H1 (cell line): Measurements from ENCODE around the gene TSR1. TPM values are rescaled to one million over a fixed set of nuclear protein-coding genes. Genes with fewer than 3 reads are reported as not detected.

Experiments used
- polyA plus RNA-seq, 7 experiments: library from polyadenylated mRNA; depleted of rRNA in 3 of 7; stranded (reverse) in 5 of 7; unstranded in 2 of 7; fragments of >200 nt in 5 of 7; fragments of 200-250 nt in 2 of 7; gene quantifications; 1 replicate in 5 of 7; 2 replicates in 1 of 7; 4 replicates in 1 of 7; pipeline versions ENCODE4 v1.2.1 to v1.2.3, GENCODE V29; 2011 to 2013; ENCODE audit warnings: missing spikeins in 2 of 7, mixed read lengths in 2 of 7
- total RNA-seq: library from RNA; stranded (reverse); fragmentation: NEBNext Ultra II Directional; extraction: Animal tissue kit (Norgen Biotek cat#: 25700); gene quantifications from 2 replicates; pipeline ENCODE4 v1.2.1, GENCODE V29; 2021
- TF ChIP-seq, protein P1 (sequence below): fragments of 300-600 bp; sonication (generic); IDR thresholded peaks from 2 replicates; pipeline ENCODE4 v1.7.1; 2012; ENCODE audit warnings: low read length, moderate library complexity, mild to moderate bottlenecking, inconsistent platforms; ENCODE audit not compliant: insufficient replicate concordance

Gene TSR1
- total and polyA plus RNA-seq, 2 of the 8 experiments (the other 6 are each of a cell fraction or from before 2014, with no cell fraction given): 14.5 to 69.7 TPM

GRCh38 chr17:2364763-2365116, 28.5 kb upstream of the TSR1 start (continued):
- TF ChIP-seq, protein P1, sequence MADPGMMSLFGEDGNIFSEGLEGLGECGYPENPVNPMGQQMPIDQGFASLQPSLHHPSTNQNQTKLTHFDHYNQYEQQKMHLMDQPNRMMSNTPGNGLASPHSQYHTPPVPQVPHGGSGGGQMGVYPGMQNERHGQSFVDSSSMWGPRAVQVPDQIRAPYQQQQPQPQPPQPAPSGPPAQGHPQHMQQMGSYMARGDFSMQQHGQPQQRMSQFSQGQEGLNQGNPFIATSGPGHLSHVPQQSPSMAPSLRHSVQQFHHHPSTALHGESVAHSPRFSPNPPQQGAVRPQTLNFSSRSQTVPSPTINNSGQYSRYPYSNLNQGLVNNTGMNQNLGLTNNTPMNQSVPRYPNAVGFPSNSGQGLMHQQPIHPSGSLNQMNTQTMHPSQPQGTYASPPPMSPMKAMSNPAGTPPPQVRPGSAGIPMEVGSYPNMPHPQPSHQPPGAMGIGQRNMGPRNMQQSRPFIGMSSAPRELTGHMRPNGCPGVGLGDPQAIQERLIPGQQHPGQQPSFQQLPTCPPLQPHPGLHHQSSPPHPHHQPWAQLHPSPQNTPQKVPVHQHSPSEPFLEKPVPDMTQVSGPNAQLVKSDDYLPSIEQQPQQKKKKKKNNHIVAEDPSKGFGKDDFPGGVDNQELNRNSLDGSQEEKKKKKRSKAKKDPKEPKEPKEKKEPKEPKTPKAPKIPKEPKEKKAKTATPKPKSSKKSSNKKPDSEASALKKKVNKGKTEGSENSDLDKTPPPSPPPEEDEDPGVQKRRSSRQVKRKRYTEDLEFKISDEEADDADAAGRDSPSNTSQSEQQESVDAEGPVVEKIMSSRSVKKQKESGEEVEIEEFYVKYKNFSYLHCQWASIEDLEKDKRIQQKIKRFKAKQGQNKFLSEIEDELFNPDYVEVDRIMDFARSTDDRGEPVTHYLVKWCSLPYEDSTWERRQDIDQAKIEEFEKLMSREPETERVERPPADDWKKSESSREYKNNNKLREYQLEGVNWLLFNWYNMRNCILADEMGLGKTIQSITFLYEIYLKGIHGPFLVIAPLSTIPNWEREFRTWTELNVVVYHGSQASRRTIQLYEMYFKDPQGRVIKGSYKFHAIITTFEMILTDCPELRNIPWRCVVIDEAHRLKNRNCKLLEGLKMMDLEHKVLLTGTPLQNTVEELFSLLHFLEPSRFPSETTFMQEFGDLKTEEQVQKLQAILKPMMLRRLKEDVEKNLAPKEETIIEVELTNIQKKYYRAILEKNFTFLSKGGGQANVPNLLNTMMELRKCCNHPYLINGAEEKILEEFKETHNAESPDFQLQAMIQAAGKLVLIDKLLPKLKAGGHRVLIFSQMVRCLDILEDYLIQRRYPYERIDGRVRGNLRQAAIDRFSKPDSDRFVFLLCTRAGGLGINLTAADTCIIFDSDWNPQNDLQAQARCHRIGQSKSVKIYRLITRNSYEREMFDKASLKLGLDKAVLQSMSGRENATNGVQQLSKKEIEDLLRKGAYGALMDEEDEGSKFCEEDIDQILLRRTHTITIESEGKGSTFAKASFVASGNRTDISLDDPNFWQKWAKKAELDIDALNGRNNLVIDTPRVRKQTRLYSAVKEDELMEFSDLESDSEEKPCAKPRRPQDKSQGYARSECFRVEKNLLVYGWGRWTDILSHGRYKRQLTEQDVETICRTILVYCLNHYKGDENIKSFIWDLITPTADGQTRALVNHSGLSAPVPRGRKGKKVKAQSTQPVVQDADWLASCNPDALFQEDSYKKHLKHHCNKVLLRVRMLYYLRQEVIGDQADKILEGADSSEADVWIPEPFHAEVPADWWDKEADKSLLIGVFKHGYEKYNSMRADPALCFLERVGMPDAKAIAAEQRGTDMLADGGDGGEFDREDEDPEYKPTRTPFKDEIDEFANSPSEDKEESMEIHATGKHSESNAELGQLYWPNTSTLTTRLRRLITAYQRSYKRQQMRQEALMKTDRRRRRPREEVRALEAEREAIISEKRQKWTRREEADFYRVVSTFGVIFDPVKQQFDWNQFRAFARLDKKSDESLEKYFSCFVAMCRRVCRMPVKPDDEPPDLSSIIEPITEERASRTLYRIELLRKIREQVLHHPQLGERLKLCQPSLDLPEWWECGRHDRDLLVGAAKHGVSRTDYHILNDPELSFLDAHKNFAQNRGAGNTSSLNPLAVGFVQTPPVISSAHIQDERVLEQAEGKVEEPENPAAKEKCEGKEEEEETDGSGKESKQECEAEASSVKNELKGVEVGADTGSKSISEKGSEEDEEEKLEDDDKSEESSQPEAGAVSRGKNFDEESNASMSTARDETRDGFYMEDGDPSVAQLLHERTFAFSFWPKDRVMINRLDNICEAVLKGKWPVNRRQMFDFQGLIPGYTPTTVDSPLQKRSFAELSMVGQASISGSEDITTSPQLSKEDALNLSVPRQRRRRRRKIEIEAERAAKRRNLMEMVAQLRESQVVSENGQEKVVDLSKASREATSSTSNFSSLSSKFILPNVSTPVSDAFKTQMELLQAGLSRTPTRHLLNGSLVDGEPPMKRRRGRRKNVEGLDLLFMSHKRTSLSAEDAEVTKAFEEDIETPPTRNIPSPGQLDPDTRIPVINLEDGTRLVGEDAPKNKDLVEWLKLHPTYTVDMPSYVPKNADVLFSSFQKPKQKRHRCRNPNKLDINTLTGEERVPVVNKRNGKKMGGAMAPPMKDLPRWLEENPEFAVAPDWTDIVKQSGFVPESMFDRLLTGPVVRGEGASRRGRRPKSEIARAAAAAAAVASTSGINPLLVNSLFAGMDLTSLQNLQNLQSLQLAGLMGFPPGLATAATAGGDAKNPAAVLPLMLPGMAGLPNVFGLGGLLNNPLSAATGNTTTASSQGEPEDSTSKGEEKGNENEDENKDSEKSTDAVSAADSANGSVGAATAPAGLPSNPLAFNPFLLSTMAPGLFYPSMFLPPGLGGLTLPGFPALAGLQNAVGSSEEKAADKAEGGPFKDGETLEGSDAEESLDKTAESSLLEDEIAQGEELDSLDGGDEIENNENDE: no peak
